Left kidney (tissue), 2 donors: ENCODE results near the gene TXNDC11. TPM values are rescaled to one million over a fixed set of nuclear protein-coding genes. Genes with fewer than 3 reads are reported as not detected.

Experiments
- DNase-seq: peaks from one replicate; pipeline ENCODE4 v3.0.0-alpha.2; 2013
- polyA plus RNA-seq: library from polyadenylated mRNA; unstranded; fragments of 120-200 nt; gene quantifications from one replicate; pipeline ENCODE4 v1.2.1, GENCODE V29; 2013; ENCODE audit not compliant: insufficient read length

TXNDC11 gene
- polyA plus RNA-seq, 1 donor, result 38.3 TPM

- DNase-seq, result no peak
These were observed 10.2 kb upstream of the TXNDC11 start for GRCh38 chr16:11752856-11753255.

DNA sequence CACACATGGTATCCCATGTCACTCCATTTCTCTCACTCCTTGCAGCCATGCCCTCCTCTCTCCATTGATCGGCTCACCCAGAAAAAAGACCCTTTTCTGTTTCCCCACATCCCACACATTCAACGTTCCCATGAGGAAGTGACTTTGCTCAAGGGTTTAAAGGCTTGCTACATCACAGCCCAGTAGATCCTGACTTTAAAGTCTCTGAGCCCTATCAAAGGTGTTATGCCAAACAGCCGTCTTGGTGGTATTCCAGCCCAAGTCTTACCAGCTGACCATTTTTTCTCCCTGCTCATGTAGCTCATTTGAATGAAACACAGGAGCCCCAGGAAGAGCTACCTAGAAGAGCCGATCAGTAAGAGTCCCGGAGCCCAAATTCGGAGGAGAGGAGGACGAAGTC is 7.4 kb upstream of the TXNDC11 start:
- DNase-seq, result no peak

DNA sequence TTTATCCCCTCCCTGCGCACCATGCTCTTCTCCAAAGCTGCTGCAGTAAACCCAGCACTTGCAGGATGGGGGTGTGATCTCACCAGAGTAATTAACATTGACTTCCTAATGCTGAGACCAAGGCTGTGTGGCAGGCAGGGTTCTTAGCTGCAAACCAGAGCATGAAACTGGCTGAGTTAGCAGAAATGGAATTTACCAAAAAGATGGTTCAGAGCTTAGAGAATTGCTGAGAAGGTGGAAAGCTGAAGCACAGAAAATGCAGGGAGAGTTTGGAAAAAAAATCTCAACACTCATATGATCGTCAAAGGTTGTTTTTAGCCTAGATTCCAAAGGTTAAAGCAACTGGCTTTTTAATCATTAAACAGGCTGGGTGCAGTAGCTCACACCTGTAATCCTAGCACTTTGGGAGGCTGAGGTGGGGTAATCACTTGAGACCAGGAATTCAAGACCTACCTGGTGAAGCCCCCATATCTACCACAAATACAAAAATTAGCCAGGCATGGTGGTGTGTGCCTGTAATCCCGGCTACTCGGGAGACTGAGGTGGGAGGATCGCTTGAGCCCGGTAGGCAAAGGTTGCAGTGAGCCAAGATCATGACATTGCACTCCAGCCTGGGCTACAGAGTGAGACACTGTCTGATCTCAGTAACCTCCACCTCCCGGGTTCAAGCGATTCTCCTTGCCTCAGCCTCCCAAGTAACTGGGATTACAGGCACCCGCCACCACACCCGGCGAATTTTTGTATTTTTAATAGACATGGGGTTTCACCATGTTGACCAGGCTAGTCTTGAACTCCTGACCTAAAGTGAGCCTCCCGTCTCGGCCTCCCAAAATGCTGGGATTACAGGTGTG is 6.0 kb upstream of the TXNDC11 start:
- DNase-seq, result no peak

GRCh38 chr16:11747949-11748403 is 5.3 kb upstream of the TXNDC11 start:
- DNase-seq, result no peak

DNA sequence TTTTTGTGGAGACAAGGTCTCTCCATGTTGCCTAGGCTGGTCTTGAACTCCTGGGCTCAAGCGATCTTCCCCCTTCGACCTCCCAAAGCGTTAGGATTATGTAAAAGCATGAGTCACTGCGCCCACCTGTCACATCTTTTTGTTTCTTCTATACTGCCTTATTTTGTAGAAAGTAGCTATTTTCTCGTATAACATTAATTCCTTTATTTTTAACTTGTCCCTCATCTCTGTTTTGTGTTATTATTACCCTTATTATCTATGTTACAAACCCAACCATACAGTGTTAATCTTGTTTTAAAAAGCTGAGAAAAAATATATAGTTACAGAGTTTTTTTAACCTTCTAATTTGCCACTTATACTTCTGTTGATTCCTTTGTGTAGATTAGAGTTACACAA is 1.4 kb upstream of the TXNDC11 start:
- DNase-seq, result no peak

DNA sequence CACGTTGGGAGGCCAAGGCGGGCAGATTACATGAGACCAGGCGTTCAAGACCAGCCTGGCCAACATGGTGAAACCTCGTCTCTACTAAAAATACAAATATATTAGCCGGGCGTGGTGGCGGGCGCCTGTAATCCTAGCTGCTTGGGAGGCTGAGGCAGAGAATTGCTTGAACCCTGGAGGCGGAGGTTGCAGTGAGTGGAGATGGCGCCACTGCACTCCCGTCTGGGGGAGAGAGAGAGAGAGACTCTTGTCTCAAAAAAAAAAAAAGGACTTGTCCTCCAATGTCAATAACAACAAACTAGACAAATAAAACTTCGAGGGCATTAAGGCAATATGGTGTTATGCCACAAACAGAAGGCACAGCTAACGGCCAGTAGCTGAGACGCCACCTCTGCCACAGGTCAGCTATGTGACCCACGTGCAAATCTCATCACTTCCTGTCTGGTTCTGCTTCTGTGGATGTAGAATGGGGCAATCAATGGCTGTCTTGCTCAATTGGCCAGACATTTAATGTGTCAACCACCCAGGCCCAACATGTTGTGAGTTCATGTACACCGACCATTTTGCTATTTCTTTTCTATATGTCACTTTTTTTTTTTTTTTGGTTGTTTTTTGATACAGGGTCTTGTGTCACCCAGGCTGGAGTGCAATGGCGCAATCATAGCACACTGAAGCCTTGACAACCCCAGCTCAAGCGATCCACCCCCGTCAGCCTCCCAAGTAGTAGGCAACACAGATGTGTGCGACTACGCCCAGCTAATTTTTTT is 834 bp upstream of the TXNDC11 start:
- no peak for DNase-seq

DNA sequence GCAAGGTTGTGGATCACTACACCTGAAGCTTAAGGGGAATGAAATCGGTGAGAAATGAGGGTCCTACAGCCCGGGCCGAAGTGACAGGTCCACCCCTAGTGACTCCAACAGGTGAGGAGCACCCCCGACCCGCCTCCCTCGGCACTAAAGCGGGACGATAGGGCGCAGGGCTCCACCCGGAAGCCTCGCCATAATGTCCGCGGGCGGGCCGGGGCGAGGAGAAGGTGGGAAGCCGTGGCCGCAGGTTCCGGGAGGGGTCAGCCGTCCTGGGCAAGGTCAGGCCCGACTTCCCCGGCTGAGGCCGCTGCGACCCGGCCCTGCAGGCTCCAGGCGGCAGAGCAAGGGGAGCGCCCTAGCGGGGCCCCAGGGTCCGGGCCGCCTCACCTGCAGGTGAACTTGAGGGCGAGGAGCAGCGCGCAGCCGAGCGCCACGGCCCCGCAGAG is 543 bp downstream of the TXNDC11 start:
- DNase-seq, result no peak

DNA sequence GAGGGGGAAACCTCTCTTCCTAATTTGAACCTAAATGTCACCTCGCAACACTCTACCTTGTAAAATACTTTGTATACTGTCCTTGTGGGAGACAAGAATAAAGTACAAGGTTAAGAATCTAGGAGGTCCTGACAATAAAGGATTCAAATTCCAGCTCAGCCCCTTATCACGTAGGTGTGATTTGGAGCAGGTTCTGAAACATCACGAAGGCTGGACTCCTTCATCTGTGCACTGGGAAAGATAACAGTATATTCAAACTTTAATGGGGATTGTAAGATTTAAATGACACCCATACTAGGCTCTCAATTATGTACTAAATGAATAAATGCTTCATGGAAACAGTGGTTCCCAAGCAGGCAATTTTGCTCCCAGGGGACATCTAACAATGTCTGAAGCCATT is 2.1 kb downstream of the TXNDC11 start:
- no peak for DNase-seq

DNA sequence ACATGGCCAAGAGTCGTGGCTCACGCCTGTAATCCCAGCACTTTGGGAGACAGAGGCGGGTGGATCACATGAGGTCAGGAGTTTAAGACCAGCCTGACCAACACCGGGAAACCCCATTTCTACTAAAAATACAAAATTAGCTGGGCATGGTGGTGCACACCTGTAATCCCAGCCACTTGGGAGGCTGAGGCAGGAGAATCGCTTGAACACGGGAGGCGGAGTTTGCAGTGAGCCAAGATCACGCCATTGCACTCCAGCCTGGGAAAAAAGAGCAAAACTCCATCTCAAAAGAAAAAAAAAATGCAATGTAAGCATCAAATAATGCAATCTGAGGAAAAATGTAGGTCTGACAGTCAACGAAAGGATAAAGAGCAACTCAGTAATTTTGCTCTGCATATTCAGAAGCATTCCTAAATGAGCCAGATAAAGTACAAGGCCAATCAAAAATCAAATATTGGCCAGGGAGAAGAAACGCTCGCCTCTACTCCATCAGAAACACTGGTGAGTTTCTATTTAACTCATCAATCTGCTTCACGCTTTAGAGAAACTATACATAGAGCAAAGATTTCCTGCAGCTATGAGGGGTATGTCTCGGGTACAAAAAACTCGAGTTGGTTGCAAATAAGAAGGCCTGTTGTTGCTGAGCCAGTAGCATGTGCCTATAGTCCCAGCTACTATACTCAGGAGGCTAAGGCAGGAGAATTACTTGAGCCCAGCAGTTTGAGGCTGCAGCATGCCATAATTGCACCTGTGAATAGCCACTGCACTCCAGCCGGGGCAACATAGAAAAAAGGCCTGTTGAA is 3.7 kb downstream of the TXNDC11 start:
- no peak for DNase-seq

GRCh38 chr16:11737713-11738112 is 4.9 kb downstream of the TXNDC11 start:
- DNase-seq, result no peak

GRCh38 chr16:11736903-11737302 is 5.8 kb downstream of the TXNDC11 start:
- no peak for DNase-seq

DNA sequence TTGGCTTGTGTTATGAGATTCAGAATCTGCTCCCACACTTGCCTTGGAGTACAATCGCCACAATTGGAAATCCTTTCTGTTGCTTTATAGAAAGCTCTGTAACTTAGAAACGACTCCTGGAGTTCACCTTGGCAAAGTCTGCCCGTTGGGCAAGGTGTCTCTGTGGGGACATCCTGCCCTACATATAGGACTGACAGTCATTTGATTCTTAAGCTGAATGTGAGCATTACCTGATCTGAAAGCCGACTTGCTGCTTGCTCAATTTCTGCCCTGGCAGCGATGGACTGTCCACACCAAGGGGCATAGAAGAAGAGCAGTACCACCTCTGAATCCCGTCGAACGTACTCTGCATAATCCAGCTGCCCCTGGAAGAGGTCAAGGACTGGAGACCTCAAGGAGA is 6.9 kb downstream of the TXNDC11 start:
- DNase-seq, result no peak

DNA sequence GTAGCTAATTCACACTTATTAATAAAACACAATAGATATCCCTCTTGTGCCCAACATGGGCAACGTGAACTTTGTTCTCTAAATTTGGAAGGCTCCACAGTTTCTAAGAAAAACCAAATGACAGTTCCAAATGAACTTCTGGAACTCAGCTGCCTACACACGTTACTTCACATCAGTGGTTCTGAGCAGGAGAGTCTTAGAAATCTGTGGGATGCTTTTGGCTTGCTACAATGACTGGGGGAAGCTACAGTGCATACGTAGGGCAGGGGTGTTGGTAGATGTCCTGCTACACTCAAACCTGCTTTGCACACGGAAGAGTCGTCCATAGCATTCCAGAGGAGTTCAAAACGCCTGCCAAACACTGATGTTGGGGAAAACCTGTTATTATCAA is 8.0 kb downstream of the TXNDC11 start:
- no peak for DNase-seq

GRCh38 chr16:11734025-11734652 is 8.5 kb downstream of the TXNDC11 start:
- no peak for DNase-seq

GRCh38 chr16:11731222-11731621 is 11.4 kb downstream of the TXNDC11 start:
- DNase-seq, result no peak

DNA sequence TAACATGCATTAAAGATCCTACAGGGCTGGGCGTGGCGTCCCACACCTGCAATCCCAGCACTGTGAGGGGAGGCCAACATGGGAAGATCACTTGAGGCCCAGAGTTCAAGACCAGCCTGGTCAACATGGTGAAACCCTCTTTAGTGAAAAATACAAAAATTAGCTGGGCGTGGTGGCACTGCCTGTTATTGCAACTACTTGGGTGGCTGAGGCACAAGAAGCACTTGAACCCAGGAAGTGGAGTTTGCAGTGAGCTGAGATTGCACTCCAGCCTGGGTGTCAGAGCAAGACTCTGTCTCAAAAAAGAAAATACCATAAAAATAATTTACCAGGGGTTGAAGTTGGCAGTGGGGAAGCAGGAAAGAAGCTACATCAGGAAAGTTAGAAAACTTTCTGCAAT is 12.9 kb downstream of the TXNDC11 start:
- DNase-seq, result no peak

GRCh38 chr16:11727796-11728543 is 14.7 kb downstream of the TXNDC11 start:
- no peak for DNase-seq

GRCh38 chr16:11726008-11726407 is 16.6 kb downstream of the TXNDC11 start:
- DNase-seq, result no peak

GRCh38 chr16:11725457-11725856 is 17.2 kb downstream of the TXNDC11 start:
- DNase-seq, result no peak

DNA sequence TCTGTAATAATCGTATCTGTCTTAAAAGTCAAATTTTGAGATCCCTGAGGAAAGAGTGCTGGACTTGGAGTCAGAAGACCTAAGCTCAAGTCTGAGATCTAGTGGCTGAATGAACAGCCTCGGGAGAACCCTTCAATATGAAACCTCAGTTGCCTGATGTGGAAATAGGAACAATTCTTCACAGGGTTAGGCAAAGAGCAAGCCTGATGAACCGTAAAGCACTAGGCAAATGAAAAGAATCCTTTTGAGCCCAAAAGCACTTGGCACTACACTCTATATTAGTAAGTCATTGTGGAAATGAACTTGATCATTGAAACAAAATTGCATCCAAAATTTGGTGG is 20.2 kb downstream of the TXNDC11 start:
- no peak for DNase-seq

GRCh38 chr16:11721781-11722467 is 20.7 kb downstream of the TXNDC11 start:
- DNase-seq, result no peak
